Trophoblast cell (in vitro differentiated cells and primary cell): ENCODE measurements around the gene MDGA2.

ENCODE experiments used
- DNase-seq, 2 donors: peaks; one replicate each; pipeline ENCODE4 v3.0.0-alpha.2; 2016
- H2AFZ ChIP-seq: 2 replicates; pipeline ENCODE4 v1.6.1; 2013; ENCODE audit warnings: low read length, moderate library complexity, mild to moderate bottlenecking; ENCODE audit not compliant: insufficient read depth, poor library complexity
- H2AK5ac ChIP-seq: 2 replicates; pipeline ENCODE4 v1.6.1; 2013; ENCODE audit warnings: mild to moderate bottlenecking, low read length
- H2BK120ac ChIP-seq: 2 replicates; pipeline ENCODE4 v1.6.1; 2013; ENCODE audit warnings: low read length, mild to moderate bottlenecking, moderate library complexity; ENCODE audit not compliant: insufficient read depth, poor library complexity
- H2BK12ac ChIP-seq: 2 replicates; pipeline ENCODE4 v1.6.1; 2013; ENCODE audit warnings: mild to moderate bottlenecking, low read length, moderate library complexity
- H2BK5ac ChIP-seq: 2 replicates; pipeline ENCODE4 v1.6.1; 2013; ENCODE audit warnings: low read length, low read depth, moderate library complexity, mild to moderate bottlenecking; ENCODE audit not compliant: poor library complexity
- H3K14ac ChIP-seq: 2 replicates; pipeline ENCODE4 v1.6.1; 2013; ENCODE audit warnings: mild to moderate bottlenecking, low read length
- H3K18ac ChIP-seq: 2 replicates; pipeline ENCODE4 v1.6.1; 2013; ENCODE audit warnings: mild to moderate bottlenecking, low read length
- H3K23ac ChIP-seq: 2 replicates; pipeline ENCODE4 v1.6.1; 2013; ENCODE audit warnings: low read length
- H3K27ac ChIP-seq: 2 replicates; pipeline ENCODE4 v1.5.1; 2013; ENCODE audit warnings: low read depth, mild to moderate bottlenecking, inconsistent platforms, low read length, moderate library complexity
- H3K27me3 ChIP-seq: 2 replicates; pipeline ENCODE4 v1.6.1; 2013; ENCODE audit warnings: inconsistent platforms, mild to moderate bottlenecking, low read length, moderate library complexity; ENCODE audit not compliant: insufficient read depth
- H3K36me3 ChIP-seq, 2 experiments: 1 replicate in 1 of 2; 2 replicates in 1 of 2; pipeline ENCODE4 v1.6.1; 2013; ENCODE audit warnings: low read length in 2 of 2, mild to moderate bottlenecking in 2 of 2, moderate library complexity in 1 of 2; ENCODE audit not compliant: insufficient read depth in 2 of 2, control insufficient read depth in 1 of 2
- H3K4ac ChIP-seq: 2 replicates; pipeline ENCODE4 v1.6.1; 2013; ENCODE audit warnings: low read depth, mild to moderate bottlenecking, low read length, moderate library complexity
- H3K4me1 ChIP-seq, 2 experiments: 1 replicate in 1 of 2; 2 replicates in 1 of 2; pipeline ENCODE4 v1.6.1; 2013; ENCODE audit warnings: low read length in 2 of 2, mild to moderate bottlenecking in 2 of 2, moderate library complexity in 1 of 2; ENCODE audit not compliant: insufficient read depth in 2 of 2, control insufficient read depth in 1 of 2
- H3K4me2 ChIP-seq: 2 replicates; pipeline ENCODE4 v1.6.1; 2013; ENCODE audit warnings: inconsistent platforms, mild to moderate bottlenecking, low read length, moderate library complexity
- H3K4me3 ChIP-seq: 2 replicates; pipeline ENCODE4 v1.5.1; 2013; ENCODE audit warnings: mild to moderate bottlenecking, low read depth, low read length, inconsistent platforms
- H3K79me1 ChIP-seq: one replicate; pipeline ENCODE4 v1.6.1; 2013; ENCODE audit warnings: low read length
- H3K79me2 ChIP-seq: 2 replicates; pipeline ENCODE4 v1.6.1; 2013; ENCODE audit warnings: low read length, mild to moderate bottlenecking; ENCODE audit not compliant: control insufficient read depth, insufficient read depth, poor library complexity
- H3K9ac ChIP-seq: 2 replicates; pipeline ENCODE4 v1.6.1; 2013; ENCODE audit warnings: mild to moderate bottlenecking, low read length
- H3K9me3 ChIP-seq: 2 replicates; pipeline ENCODE4 v1.6.1; 2013; ENCODE audit warnings: low read depth, mild to moderate bottlenecking, control low read depth, inconsistent platforms, low read length; ENCODE audit not compliant: insufficient read depth
- H4K12ac ChIP-seq: 2 replicates; pipeline ENCODE4 v1.6.1; 2013; ENCODE audit warnings: low read depth, mild to moderate bottlenecking, low read length, moderate library complexity
- H4K8ac ChIP-seq: 2 replicates; pipeline ENCODE4 v1.6.1; 2013; ENCODE audit warnings: low read depth, mild to moderate bottlenecking, low read length, moderate library complexity
- H4K91ac ChIP-seq: one replicate; pipeline ENCODE4 v1.6.1; 2013; ENCODE audit warnings: low read depth, mild to moderate bottlenecking, low read length, moderate library complexity
- whole genome bisulfite sequencing: extraction: QIAGEN DNeasy Blood & Tissue Kit; methylation state at CpG from one replicate; pipeline ENCODE4 v1.1.7; 2013; ENCODE audit warnings: missing lambda C conversion rate; ENCODE audit not compliant: insufficient read length, insufficient coverage; ENCODE audit errors: extremely low coverage; 5-methylcytosine and 5-hydroxymethylcytosine counted together

Gene MDGA2

GRCh38 chr14:47085678-47086077, 589.7 kb downstream of the MDGA2 start:
- no CpG with 5 or more reads among the region's 1 CpG for WGBS

GRCh38 chr14:47065326-47065725, 610.1 kb downstream of the MDGA2 start:
- H2BK5ac ChIP-seq, result no peak overlapping the region
- no peak overlapping the region for H3K18ac ChIP-seq
- H2BK12ac ChIP-seq, result no peak overlapping the region
- no peak overlapping the region for H3K9ac ChIP-seq
- no peak overlapping the region for H2AK5ac ChIP-seq
- H3K9me3 ChIP-seq, result no peaks in the 10 kb centered on the region
- H3K4me2 ChIP-seq, result no peak overlapping the region
- no peaks in the 10 kb centered on the region for H3K79me2 ChIP-seq
- H3K27me3 ChIP-seq, result no peaks in the 10 kb centered on the region
- no peak overlapping the region for H3K27ac ChIP-seq
- no peak overlapping the region for H4K12ac ChIP-seq
- DNase-seq, result no peak
- no peaks in the 10 kb centered on the region for H3K79me1 ChIP-seq
- H4K91ac ChIP-seq, result no peak overlapping the region
- H3K14ac ChIP-seq, result no peak overlapping the region
- no peaks in the 10 kb centered on the region for H3K36me3 ChIP-seq
- no peak overlapping the region for H3K23ac ChIP-seq
- no peak overlapping the region for H3K4me3 ChIP-seq
- H4K8ac ChIP-seq, result no peak overlapping the region
- no CpG with 5 or more reads among the region's 1 CpG for WGBS
- no peak overlapping the region for H2AFZ ChIP-seq
- H3K4ac ChIP-seq, result no peak overlapping the region
- no peak overlapping the region for H2BK120ac ChIP-seq
- H3K4me1 ChIP-seq, result no peaks in the 10 kb centered on the region

More at GRCh38 chr14:47085678-47086077, 589.7 kb downstream of the MDGA2 start:
- Histone ChIP-seq H2AFZ (no peak overlapping the region), H2BK120ac (no peak overlapping the region), H2BK12ac (no peak overlapping the region), H3K79me2 (no peaks in the 10 kb centered on the region), H3K27me3 (no peaks in the 10 kb centered on the region), H4K12ac (no peak overlapping the region), H3K4ac (no peak overlapping the region), H3K79me1 (no peaks in the 10 kb centered on the region), H3K36me3 (no peaks in the 10 kb centered on the region), H3K23ac (no peak overlapping the region), H3K4me1 (no peaks in the 10 kb centered on the region), H4K8ac (no peak overlapping the region), H3K9ac (no peak overlapping the region), H3K18ac (no peak overlapping the region), H3K4me2 (no peak overlapping the region), H2AK5ac (no peak overlapping the region), H3K27ac (no peak overlapping the region), H2BK5ac (no peak overlapping the region), H4K91ac (no peak overlapping the region), H3K4me3 (no peak overlapping the region), H3K9me3 (no peaks in the 10 kb centered on the region), H3K14ac (no peak overlapping the region)
- DNase-seq, result no peak

- Histone ChIP-seq H3K4me3 (no peak overlapping the region), H4K91ac (no peak overlapping the region), H3K4me1 (no peaks in the 10 kb centered on the region), H3K23ac (no peak overlapping the region), H4K8ac (no peak overlapping the region), H3K36me3 (no peaks in the 10 kb centered on the region), H3K79me2 (no peaks in the 10 kb centered on the region), H2BK120ac (no peak overlapping the region), H2AK5ac (no peak overlapping the region), H3K79me1 (no peaks in the 10 kb centered on the region), H3K4ac (no peak overlapping the region), H3K9me3 (no peaks in the 10 kb centered on the region), H3K27ac (no peak overlapping the region), H3K9ac (no peak overlapping the region), H2BK5ac (no peak overlapping the region), H3K4me2 (no peak overlapping the region), H3K14ac (no peak overlapping the region), H3K27me3 (no peaks in the 10 kb centered on the region), H2AFZ (no peak overlapping the region), H3K18ac (no peak overlapping the region), H2BK12ac (no peak overlapping the region), H4K12ac (no peak overlapping the region)
- no CpG with 5 or more reads among the region's 3 CpGs for WGBS
- no peak for DNase-seq
These were observed 615.4 kb downstream of the MDGA2 start for GRCh38 chr14:47060050-47060449.

GRCh38 chr14:47057364-47057763, 618.0 kb downstream of the MDGA2 start:
- Histone ChIP-seq H3K79me1 (no peaks in the 10 kb centered on the region), H2BK5ac (no peak overlapping the region), H4K91ac (no peak overlapping the region), H2BK12ac (no peak overlapping the region), H3K4me2 (no peak overlapping the region), H3K27me3 (no peaks in the 10 kb centered on the region), H3K9me3 (no peaks in the 10 kb centered on the region), H3K14ac (no peak overlapping the region), H3K79me2 (no peaks in the 10 kb centered on the region), H3K4me1 (no peaks in the 10 kb centered on the region), H3K4me3 (no peak overlapping the region), H4K8ac (no peak overlapping the region), H3K9ac (no peak overlapping the region), H3K23ac (no peak overlapping the region), H3K4ac (no peak overlapping the region), H2AK5ac (no peak overlapping the region), H2BK120ac (no peak overlapping the region), H3K36me3 (no peaks in the 10 kb centered on the region), H2AFZ (no peak overlapping the region), H4K12ac (no peak overlapping the region), H3K27ac (no peak overlapping the region), H3K18ac (no peak overlapping the region)
- no peak for DNase-seq
